ENCODE results near the gene NCAN. TPM values are rescaled to one million over a fixed set of nuclear protein-coding genes. Genes with fewer than 3 reads are reported as not detected.

NCAN gene
- polyA plus RNA-seq, 3 donors: not detected

- Mint-ChIP-seq H3K9me3 (peaks cover 0 to 3% (median 0%) of the 10 kb centered on the region in 7 donors), H3K4me3 (no peak overlapping the region), H3K4me1 (peaks cover 6% of the 10 kb centered on the region), H3K36me3 (peaks cover 36 to 67% of the 10 kb centered on the region in 2 donors), H3K27me3 (ENCODE audit: low read depth in 3 of 3) (no peaks in the 10 kb centered on the region), H3K27ac (no peak overlapping the region)
- H3K4me1 ChIP-seq (ENCODE audit: control insufficient read depth in 1 of 2, insufficient read depth in 2 of 2, low read length in 2 of 2): peaks cover 4 to 5% of the 10 kb centered on the region in 2 donors
- no peak overlapping the region for H2AFZ ChIP-seq (ENCODE audit: insufficient read depth, low read depth, low read length, poor library complexity, severe bottlenecking)
- no peak overlapping the region for H3K4me3 ChIP-seq (replicated peaks in 1 of 3; ENCODE audit: low read depth in 2 of 3, low read length in 3 of 3)
- H4K20me1 ChIP-seq (ENCODE audit: insufficient read depth, low read length): peaks cover 19% of the 10 kb centered on the region
- no peaks in the 10 kb centered on the region for H3K9me3 ChIP-seq (replicated peaks in 1 of 2; ENCODE audit: control insufficient read depth in 1 of 2, insufficient read depth in 1 of 2, low read length in 2 of 2)
- H3K27ac ChIP-seq (ENCODE audit: low read depth in 1 of 2, low read length in 2 of 2): no peak overlapping the region
- H3K9ac ChIP-seq (ENCODE audit: insufficient read depth, low read length, poor library complexity, severe bottlenecking): no peak overlapping the region
- WGBS (ENCODE audit: insufficient coverage): 93% methylated on average over 3 of the region's 8 CpGs
- intact Hi-C loops (cut with micrococcal nuclease): no loop called here
- no peak for DNase-seq
- TF ChIP-seq CTCF (IDR thresholded peaks at IDR 0.05): no peak
- H3K4me2 ChIP-seq (replicated peaks; ENCODE audit: extremely low read depth, low read length, poor library complexity, severe bottlenecking): no peak overlapping the region
- no peaks in the 10 kb centered on the region for H3K79me2 ChIP-seq (ENCODE audit: insufficient read depth, low read length)
- peaks cover 37 to 62% of the 10 kb centered on the region in 2 donors for H3K36me3 ChIP-seq (replicated peaks in 1 of 2; ENCODE audit: control insufficient read depth in 1 of 2, insufficient read depth in 2 of 2, low read length in 2 of 2)
- no peaks in the 10 kb centered on the region for H3K27me3 ChIP-seq (ENCODE audit: control insufficient read depth in 2 of 2, insufficient read depth in 2 of 2, low read length in 2 of 2)
These were observed 34.8 kb upstream of the NCAN start for GRCh38 chr19:19176950-19177349.

DNA sequence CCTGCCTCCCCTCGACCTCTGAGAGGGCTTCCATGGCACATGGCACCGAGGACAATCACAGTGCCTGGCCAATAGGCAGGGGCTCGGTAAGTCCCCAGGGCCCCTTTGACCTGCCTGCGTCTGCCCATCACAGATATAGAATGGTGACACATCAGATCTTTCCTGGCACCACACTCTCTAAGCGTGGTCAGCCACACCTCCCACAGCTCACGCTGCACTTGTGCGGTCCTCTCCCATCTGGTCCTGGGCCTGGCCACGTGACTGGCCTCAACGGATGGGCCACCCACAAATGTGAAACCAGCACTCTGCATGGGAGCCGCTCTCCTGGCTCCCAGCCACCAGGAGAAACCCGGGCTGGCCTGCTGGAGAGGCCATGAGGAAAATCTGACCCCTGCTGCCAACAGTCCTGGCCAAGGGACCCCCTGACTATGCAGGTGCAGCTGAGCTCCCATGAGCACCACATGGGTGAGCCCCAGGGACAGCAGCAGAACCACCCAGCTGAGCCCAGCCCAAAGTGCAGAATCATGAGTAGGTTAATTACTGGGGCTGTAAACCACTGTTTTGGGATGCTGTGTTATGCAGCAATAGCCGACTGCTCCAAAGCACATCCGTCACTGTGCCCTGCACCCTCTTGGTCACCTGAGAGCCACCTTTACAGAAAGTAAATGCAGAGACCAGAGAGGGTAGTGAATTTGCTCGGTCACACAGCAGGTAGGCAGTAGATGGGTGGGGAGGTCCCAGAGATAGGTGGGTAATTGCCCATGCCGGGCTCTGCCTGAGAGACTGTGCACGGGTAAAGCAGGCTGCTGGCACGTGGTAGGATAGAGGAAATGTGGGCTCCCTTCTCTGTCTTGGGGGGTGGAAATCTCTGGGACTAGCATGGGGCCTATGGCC is 32.0 kb upstream of the NCAN start:
- H3K36me3 Mint-ChIP-seq: peaks cover 50 to 80% of the 10 kb centered on the region in 2 donors
- Histone ChIP-seq H3K9ac (ENCODE audit: insufficient read depth, low read length, poor library complexity, severe bottlenecking) (no peak overlapping the region), H3K27me3 (ENCODE audit: control insufficient read depth in 2 of 2, insufficient read depth in 2 of 2, low read length in 2 of 2) (no peaks in the 10 kb centered on the region), H3K4me3 (replicated peaks in 1 of 3; ENCODE audit: low read depth in 2 of 3, low read length in 3 of 3) (no peak overlapping the region), H2AFZ (ENCODE audit: insufficient read depth, low read depth, low read length, poor library complexity, severe bottlenecking) (no peak overlapping the region), H3K79me2 (ENCODE audit: insufficient read depth, low read length) (peaks cover 1% of the 10 kb centered on the region), H3K4me2 (replicated peaks; ENCODE audit: extremely low read depth, low read length, poor library complexity, severe bottlenecking) (no peak overlapping the region), H3K4me1 (ENCODE audit: control insufficient read depth in 1 of 2, insufficient read depth in 2 of 2, low read length in 2 of 2) (no peaks in the 10 kb centered on the region), H3K36me3 (replicated peaks in 1 of 2; ENCODE audit: control insufficient read depth in 1 of 2, insufficient read depth in 2 of 2, low read length in 2 of 2) (peaks cover 50 to 76% of the 10 kb centered on the region in 2 donors), H4K20me1 (ENCODE audit: insufficient read depth, low read length) (peaks cover 16% of the 10 kb centered on the region), H3K9me3 (replicated peaks in 1 of 2; ENCODE audit: control insufficient read depth in 1 of 2, insufficient read depth in 1 of 2, low read length in 2 of 2) (no peaks in the 10 kb centered on the region), H3K27ac (ENCODE audit: low read depth in 1 of 2, low read length in 2 of 2) (no peak overlapping the region)
- H3K27me3 Mint-ChIP-seq (ENCODE audit: low read depth in 3 of 3): no peaks in the 10 kb centered on the region
- intact Hi-C loops (cut with micrococcal nuclease): no loop called here
- TF ChIP-seq CTCF (IDR thresholded peaks at IDR 0.05): no peak
- H3K9me3 Mint-ChIP-seq: peaks cover 0 to 3% (median 0%) of the 10 kb centered on the region in 7 donors
- peak overlapping the region in 1 of 7 donors; percentile 2 for H3K27ac Mint-ChIP-seq
- H3K4me1 Mint-ChIP-seq: no peaks in the 10 kb centered on the region
- no peak for DNase-seq
- no peak overlapping the region for H3K4me3 Mint-ChIP-seq
- WGBS (ENCODE audit: insufficient coverage): 91% methylated on average over 15 of the region's 17 CpGs
